K562 (cell line): ENCODE results near the gene BTBD1. TPM values are rescaled to one million over a fixed set of nuclear protein-coding genes. Genes with fewer than 3 reads are reported as not detected.

Experiments
- ATAC-seq: fragments of 200-7000 bp; cut with Tn5 transposase; 3 replicates; pipeline ENCODE4 v1.9.1; 2020; ENCODE audit warnings: moderate library complexity
- BruUV-seq: library from RNA; stranded (reverse); fragments of 400-500 nt; replicated peaks from 2 replicates; lab custom pipeline; 2021; lab: Mats Ljungman, UMichigan
- CTCF ChIA-PET: fragments of 300-600 bp; formaldehyde crosslinking; extraction: SDS; loops from one replicate; lab custom pipeline; 2021; ENCODE audit warnings: low intra/inter-chr PET ratio; lab: Yijun Ruan, JAX
- POLR2A ChIA-PET: fragments of 300-600, 350-650 bp; sonication (Branson Sonifier 250); formaldehyde crosslinking; extraction: SDS; loops from one replicate; lab custom pipeline; 2021; ENCODE audit warnings: antibody characterized with exemption, inconsistent platforms; lab: Yijun Ruan, JAX
- DNase-seq, 4 experiments: peaks; one replicate each; pipeline versions ENCODE4 v3.0.0 to v3.0.0-alpha.2; 2011 to 2018; ENCODE audit warnings: low spot score in 3 of 4, mixed read lengths in 3 of 4; ENCODE audit errors: extremely low read depth in 1 of 4
- FAIRE-seq: peaks from 2 replicates; lab custom pipeline; 2011; peaks lifted over from hg19 to GRCh38; lab: Jason Lieb, UNC
- H2AFZ ChIP-seq: 2 replicates; pipeline ENCODE4 v1.6.0; 2011; ENCODE audit warnings: low read depth, low read length, control low read depth, inconsistent platforms
- H3K27ac ChIP-seq: fragments of 200-600 bp; 3 replicates; pipeline ENCODE4 v1.8.0; 2011; ENCODE audit warnings: low read depth, mild to moderate bottlenecking, control low read depth, inconsistent platforms, low read length, moderate library complexity, mixed read lengths; ENCODE audit errors: extremely low read depth
- H3K27me3 ChIP-seq, 2 experiments: fragments of 300-600 bp in 1 of 2; 2 replicates in 1 of 2; 3 replicates in 1 of 2; pipeline versions ENCODE4 v1.6.0 to v1.8.0; 2011; ENCODE audit warnings: inconsistent platforms in 2 of 2, low read length in 2 of 2, mild to moderate bottlenecking in 1 of 2, mixed read lengths in 1 of 2, moderate library complexity in 1 of 2; ENCODE audit not compliant: control insufficient read depth in 2 of 2, insufficient read depth in 2 of 2
- H3K36me3 ChIP-seq: fragments of 300-600 bp; 3 replicates; pipeline ENCODE4 v1.8.0; 2011; ENCODE audit warnings: mild to moderate bottlenecking, low read length, inconsistent platforms; ENCODE audit not compliant: control insufficient read depth, insufficient read depth
- H3K4me1 ChIP-seq, 2 experiments: fragments of 200-600 bp in 1 of 2; replicated peaks in 1 of 2; 2 replicates in 1 of 2; 3 replicates in 1 of 2; pipeline versions ENCODE4 v1.5.1 to v1.8.0; 2011; ENCODE audit warnings: inconsistent platforms in 2 of 2, low read length in 2 of 2, mild to moderate bottlenecking in 1 of 2, mixed read lengths in 1 of 2, moderate library complexity in 1 of 2; ENCODE audit not compliant: control insufficient read depth in 2 of 2, insufficient read depth in 2 of 2
- H3K4me2 ChIP-seq: 2 replicates; pipeline ENCODE4 v1.6.1; 2011; ENCODE audit warnings: low read length, control low read depth, inconsistent platforms, mixed read lengths; ENCODE audit not compliant: insufficient read depth
- H3K4me3 ChIP-seq: fragments of 200-600 bp; sonication (generic), shearing (Covaris generic); 2 replicates; pipeline ENCODE4 v1.5.1; 2016; ENCODE audit warnings: control low read depth, inconsistent platforms
- H3K79me2 ChIP-seq: fragments of 200-600 bp; 3 replicates; pipeline ENCODE4 v1.8.0; 2011; ENCODE audit warnings: low read length, inconsistent platforms; ENCODE audit not compliant: control insufficient read depth, insufficient read depth
- H3K9ac ChIP-seq, 2 experiments: 2 replicates each; pipeline versions ENCODE4 v1.6.0 to v1.6.1; 2011; ENCODE audit warnings: low read depth in 2 of 2, low read length in 2 of 2, control low read depth in 1 of 2, inconsistent platforms in 1 of 2, mild to moderate bottlenecking in 1 of 2, mixed read lengths in 1 of 2; ENCODE audit not compliant: insufficient read depth in 1 of 2
- H3K9me1 ChIP-seq: one replicate; pipeline ENCODE4 v1.6.0; 2011; ENCODE audit warnings: inconsistent platforms, mild to moderate bottlenecking, low read length, moderate library complexity; ENCODE audit not compliant: control insufficient read depth, insufficient read depth
- H3K9me3 ChIP-seq: replicated peaks from 2 replicates; pipeline ENCODE4 v1.5.1; 2011; ENCODE audit warnings: low read depth, low read length, inconsistent platforms; ENCODE audit not compliant: control insufficient read depth, insufficient read depth
- H4K20me1 ChIP-seq: replicated peaks from 2 replicates; pipeline ENCODE4 v1.6.1; 2011; ENCODE audit warnings: low read length, inconsistent platforms, mixed read lengths; ENCODE audit not compliant: control insufficient read depth, insufficient read depth
- GTF2E2 ChIP-seq: fragments of 200-800 bp; sonication (Bioruptor generic); IDR thresholded peaks from 2 replicates; pipeline ENCODE4 v1.6.1; 2016; ENCODE audit warnings: missing genetic modification characterization, missing compliant biosample characterization
- HNRNPH1 ChIP-seq: fragments of 200-400 bp; formaldehyde crosslinking; optimal IDR thresholded peaks from 2 replicates; pipeline ENCODE3; 2017; ENCODE audit warnings: low read depth, mild to moderate bottlenecking, low read length, moderate library complexity
- MED1 ChIP-seq: sonication (generic); formaldehyde crosslinking; IDR thresholded peaks from 2 replicates; pipeline ENCODE4 v1.8.1; 2023; ENCODE audit warnings: missing genetic modification reagents, borderline replicate concordance
- MYNN ChIP-seq, 2 experiments: sonication (generic); formaldehyde crosslinking in 1 of 2; IDR thresholded peaks; 2 replicates each; pipeline versions ENCODE4 v1.5.0 to v1.6.1; 2016 to 2020; ENCODE audit warnings: antibody characterized with exemption in 1 of 2, missing genetic modification reagents in 1 of 2
- NR0B1 ChIP-seq: fragments of 450-650 bp; IDR thresholded peaks from one replicate; pipeline ENCODE4 v1.6.1; 2018; ENCODE audit warnings: mild to moderate bottlenecking, moderate library complexity; ENCODE audit not compliant: partially characterized antibody
- NR1H2 ChIP-seq: sonication (generic); formaldehyde crosslinking; IDR thresholded peaks from 2 replicates; pipeline ENCODE4 v1.4.0; 2020; ENCODE audit warnings: mild to moderate bottlenecking, missing genetic modification reagents
- NRF1 ChIP-seq, 2 experiments: fragments of 450-650 bp; IDR thresholded peaks in 1 of 2; conservative IDR thresholded peaks in 1 of 2; 2 replicates each; pipeline ENCODE4 v1.6.1; 2014; ENCODE audit warnings: mild to moderate bottlenecking in 2 of 2
- SLC30A9 ChIP-seq: fragments of 250-450 bp; sonication (Bioruptor Pico); IDR thresholded peaks from 2 replicates; pipeline ENCODE4 v1.8.0; 2022; ENCODE audit warnings: mild to moderate bottlenecking, moderate library complexity
- THAP7 ChIP-seq: fragments of 250-450 bp; sonication (Bioruptor Pico); IDR thresholded peaks from 2 replicates; pipeline ENCODE4 v1.5.0; 2021
- ZNF408 ChIP-seq: fragments of 250-450 bp; sonication (Bioruptor Pico); IDR thresholded peaks from 2 replicates; pipeline ENCODE4 v1.4.0; 2020; ENCODE audit warnings: low read depth, mild to moderate bottlenecking, moderate library complexity
- ZNF444 ChIP-seq: fragments of 250-450 bp; sonication (Bioruptor Pico); IDR thresholded peaks from 2 replicates; pipeline ENCODE4 v1.4.0; 2020; ENCODE audit warnings: mild to moderate bottlenecking, moderate library complexity
- ZNF785 ChIP-seq: fragments of 250-450 bp; sonication (Bioruptor Pico); IDR thresholded peaks from 2 replicates; pipeline ENCODE4 v1.4.0; 2020; ENCODE audit warnings: mild to moderate bottlenecking
- WGBS: fragments of 100-300 bp; shearing (Covaris generic); methylation state at CpG from one replicate; pipeline ENCODE4 v1.1.6; 2016; ENCODE audit warnings: low coverage, mixed read lengths; ENCODE audit not compliant: insufficient coverage; ENCODE audit errors: missing lambda C conversion rate; 5-methylcytosine and 5-hydroxymethylcytosine counted together
- in situ Hi-C: fragments of 300-500 bp; cut with MboI; formaldehyde crosslinking; loops from 4 replicates; pipeline ENCODE4 v1.15.0; 2018; ENCODE audit warnings: inconsistent platforms, mixed read lengths
- intact Hi-C: fragments of 100-400 bp; cut with micrococcal nuclease; formaldehyde crosslinking; loops from 2 replicates; pipeline ENCODE4 v1.14.2; 2022
- polyA plus RNA-seq, 8 experiments: library from polyadenylated mRNA; depleted of rRNA in 4 of 8; stranded (reverse) in 5 of 8; unstranded in 3 of 8; fragments of >200 nt; fragmentation: Nextera tagmentation in 2 of 8; fragmentation: Illumina TruSeq in 1 of 8; extraction: Ambion mirVana in 2 of 8; extraction: Trizol in 1 of 8; gene quantifications; 2 replicates each; pipeline versions ENCODE4 v1.2.1 to v1.2.3, GENCODE V29; 2011 to 2014; ENCODE audit warnings: inconsistent platforms in 1 of 8, missing spikeins in 1 of 8
- total RNA-seq, 7 experiments: library from RNA; depleted of rRNA in 6 of 7; stranded (reverse); fragments of >200 nt in 6 of 7; fragmentation: Illumina TruSeq in 2 of 7; extraction: Trizol in 2 of 7; gene quantifications; 2 replicates each; pipeline versions ENCODE4 v1.2.1 to v1.2.3, GENCODE V29; 2011 to 2021; ENCODE audit warnings: low replicate concordance in 1 of 7

Gene BTBD1
- total and polyA plus RNA-seq, 9 of the 15 experiments (the other 6 are each of a cell fraction or from before 2014, with no cell fraction given), result 19.4 to 106 (median 90.4) TPM

DNA sequence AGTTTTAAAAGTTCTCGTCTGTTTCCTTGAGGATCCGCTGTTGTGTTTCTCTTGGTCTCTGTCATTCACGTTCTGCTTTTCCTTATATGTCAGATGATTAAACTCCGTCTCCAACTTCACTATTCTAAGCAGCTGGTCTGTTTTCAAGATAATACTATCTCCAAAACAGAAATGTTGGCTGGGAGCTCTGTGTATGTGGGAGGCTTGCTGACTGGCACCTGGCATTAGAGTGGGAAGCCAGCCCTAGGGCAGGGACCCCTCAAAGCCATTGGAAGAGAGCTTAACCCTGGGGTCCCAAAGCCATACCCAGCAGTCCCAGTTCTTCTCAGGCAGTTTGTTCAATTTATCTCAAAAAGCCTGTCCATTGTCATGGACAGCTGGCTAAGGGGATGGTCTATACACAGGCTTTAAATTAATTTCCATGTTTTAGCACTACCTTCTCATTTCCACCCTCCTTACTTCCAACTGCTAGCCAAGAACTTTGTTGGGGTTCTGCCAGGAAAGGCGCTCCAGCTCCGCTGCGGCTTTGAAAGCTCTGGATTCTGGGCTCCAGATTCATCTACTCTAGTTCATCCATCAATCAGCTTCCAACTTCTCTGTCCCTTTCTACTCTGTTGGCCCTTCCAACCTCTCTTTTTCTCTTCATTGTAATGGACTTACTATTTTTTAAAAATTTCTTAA lies 9.2 kb downstream of the BTBD1 start:
- H3K9me1 ChIP-seq, result no peaks in the 10 kb centered on the region
- FAIRE-seq (no peak), DNase-seq (no peak), ATAC-seq (no peak)
- H3K4me1 ChIP-seq, result peaks cover 0 to 15% of the 10 kb centered on the region in 2 experiments; a peak in 4 of 5 replicates
- BruUV-seq, result no TSS peak
- POLR2A ChIA-PET, result interaction anchor here (0.6 to 2.4 kb wide), 7 partner anchors 9 to 518 kb away, joined by 3 to 15 read pairs (median 3); partner anchors contain the start of genes BTBD1 and RPS17
- H3K36me3 ChIP-seq, result peaks cover 82% of the 10 kb centered on the region
- TF ChIP-seq GTF2E2 (tag) (no peak), NR1H2 (no peak), ZNF408 (no peak), ZNF444 (no peak), THAP7 (no peak), MYNN (IDR thresholded peaks at IDR 0.05) (no peak), MYNN (CRISPR knock-in tag; IDR thresholded peaks at IDR 0.05) (no peak), SLC30A9 (no peak), ZNF785 (CRISPR knock-in tag) (no peak), HNRNPH1 (no peak), NR0B1 (no peak), NRF1 (conservative IDR thresholded peaks at IDR 0.05 in 1 of 2, IDR thresholded peaks at IDR 0.05 in 1 of 2) (no peak), MED1 (CRISPR knock-in tag) (no peak)
- H4K20me1 ChIP-seq, result peaks cover 17% of the 10 kb centered on the region
- in situ Hi-C loops, result no loop called here
- intact Hi-C loops, result no loop called here
- no peak overlapping the region for H3K4me3 ChIP-seq
- no peak overlapping the region for H3K27ac ChIP-seq
- peaks cover 65% of the 10 kb centered on the region for H3K79me2 ChIP-seq
- H3K9me3 ChIP-seq, result no peaks in the 10 kb centered on the region
- H3K4me2 ChIP-seq, result no peak overlapping the region
- no peak overlapping the region for H2AFZ ChIP-seq
- no peaks in the 10 kb centered on the region for H3K27me3 ChIP-seq
- CTCF ChIA-PET, result no interaction called here
- WGBS, result 84% methylated on average over 7 of the region's 7 CpGs
- no peak overlapping the region for H3K9ac ChIP-seq
